HG03558 (cell line): ENCODE measurements around the gene MED12L.

Experiments used
- ATAC-seq: cut with Tn5 transposase; IDR thresholded peaks from one replicate; pipeline ENCODE4 v1.9.1; 2021; ENCODE audit warnings: moderate number of reproducible peaks; ENCODE audit not compliant: unreplicated experiment; ENCODE audit errors: extremely low read depth

Gene MED12L

DNA sequence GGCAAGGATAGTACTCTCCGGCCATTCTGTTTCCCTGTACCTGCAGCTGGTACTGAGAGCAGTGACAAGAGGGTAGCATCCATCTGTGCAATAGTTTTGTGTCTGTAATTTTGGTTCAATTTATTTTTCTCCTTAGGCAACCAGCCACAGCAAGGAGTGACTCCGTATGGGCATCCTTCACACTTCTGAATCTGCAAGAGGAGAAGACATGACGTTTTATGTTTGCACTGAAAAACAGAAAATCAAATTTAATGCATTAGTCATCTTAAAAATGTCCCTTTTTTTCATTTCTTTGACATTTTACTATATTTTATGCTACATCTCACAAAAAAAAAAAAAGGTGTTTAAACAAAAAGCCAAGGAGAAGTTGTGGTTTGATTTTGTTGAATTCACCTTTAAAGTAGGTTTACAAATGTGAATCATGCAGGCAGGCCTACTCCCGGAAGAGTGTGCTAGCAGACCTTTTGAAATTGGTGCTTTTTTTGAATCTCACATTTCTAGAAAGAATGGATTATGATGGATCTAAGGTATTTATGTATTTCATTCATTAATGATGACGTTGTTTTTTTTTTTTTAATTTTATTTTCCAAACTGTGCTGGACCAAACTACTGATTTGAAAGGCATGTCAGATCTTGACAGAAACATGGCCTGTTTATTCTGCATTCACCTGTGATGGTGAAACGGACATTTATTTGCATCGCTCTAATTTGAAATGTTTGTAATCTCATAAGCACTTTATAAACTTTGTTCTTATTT, 347.3 kb downstream of the MED12L start:
- ATAC-seq: no peak

DNA sequence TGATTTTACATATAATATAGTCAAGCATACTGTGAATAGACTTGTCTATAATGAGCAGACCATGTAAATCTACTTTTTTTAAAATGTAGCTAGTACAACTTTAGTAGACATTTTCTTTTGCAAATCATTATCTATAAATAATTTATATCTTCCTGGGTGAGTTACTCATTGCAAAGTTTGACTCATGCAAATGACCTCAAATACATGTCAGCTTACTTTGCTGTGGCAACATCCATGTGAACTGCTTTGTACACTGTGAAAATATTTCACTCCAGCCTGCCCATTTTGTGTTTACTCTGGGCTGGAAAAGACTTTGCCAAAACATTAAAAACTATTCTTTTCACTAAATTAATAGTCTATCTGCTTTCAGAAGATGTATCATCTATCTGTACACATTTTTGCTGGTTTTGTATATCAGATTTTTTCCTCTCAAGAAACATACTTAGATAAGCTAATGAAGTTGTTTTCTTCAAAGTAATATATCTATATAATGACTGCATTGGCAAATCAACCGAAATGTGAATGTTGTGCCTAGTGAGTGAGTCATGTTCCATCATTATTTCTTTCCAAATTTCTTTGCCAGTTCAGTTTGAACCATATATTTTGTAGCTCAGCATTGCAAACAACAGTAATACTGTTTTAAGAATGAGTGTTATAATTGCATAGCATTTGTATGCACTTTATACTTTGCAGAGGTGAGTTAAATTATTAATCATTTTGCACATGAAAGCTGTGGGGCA, 348.9 kb downstream of the MED12L start:
- no peak for ATAC-seq

DNA sequence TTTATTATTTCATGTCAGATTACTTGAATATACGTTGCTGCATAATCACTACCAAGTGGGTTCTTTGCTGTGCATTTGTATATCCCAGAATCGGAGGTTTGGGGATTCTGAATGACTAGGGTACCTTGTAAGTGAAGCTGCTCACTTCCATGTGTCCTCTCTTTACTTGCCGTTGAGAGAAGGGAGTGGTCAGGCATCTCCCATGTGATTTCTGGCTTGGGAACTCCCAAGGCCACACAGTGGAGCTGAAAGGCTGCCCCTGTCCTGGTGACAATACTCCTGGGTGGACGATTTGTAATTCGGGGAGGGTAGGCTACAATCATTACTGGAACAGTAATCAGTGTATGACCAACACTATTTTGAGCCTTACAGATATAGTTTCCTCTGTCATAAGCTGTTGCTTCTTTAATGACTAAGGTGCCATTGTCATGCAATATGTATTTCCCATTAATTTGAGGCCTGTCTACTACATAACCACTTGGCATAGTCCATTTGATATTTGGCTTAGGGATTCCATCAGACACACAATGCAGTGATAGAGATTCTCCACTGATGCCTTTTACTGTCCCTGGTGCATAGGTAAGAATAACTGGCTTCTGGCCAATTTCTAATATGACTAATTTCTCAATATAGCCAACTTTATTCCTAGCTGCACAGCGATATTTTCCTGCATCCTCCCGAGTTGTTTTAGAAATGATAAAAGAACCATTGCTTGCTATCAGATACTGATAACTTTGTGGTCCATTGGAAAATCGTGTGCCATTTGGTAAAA, 351.4 kb downstream of the MED12L start:
- no peak for ATAC-seq

DNA sequence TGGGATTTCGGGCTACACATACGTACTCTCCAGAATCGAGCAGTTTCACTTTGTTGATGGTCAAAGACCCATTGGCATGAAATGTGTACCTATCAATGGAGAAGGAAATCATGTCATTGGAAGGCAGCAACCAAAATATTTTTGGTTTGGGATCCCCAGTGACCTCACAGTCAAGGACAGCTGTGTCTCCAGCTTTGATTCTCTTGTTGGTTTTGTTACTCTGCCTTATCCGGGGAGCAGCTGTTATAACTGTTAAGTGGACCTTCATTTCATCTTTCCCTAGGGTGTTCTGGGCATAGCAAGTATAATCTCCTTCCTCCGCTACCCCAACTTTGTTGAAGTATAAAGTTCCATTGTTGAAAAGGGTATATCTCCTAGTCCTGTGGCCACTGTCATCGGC, 352.4 kb downstream of the MED12L start:
- no peak for ATAC-seq

DNA sequence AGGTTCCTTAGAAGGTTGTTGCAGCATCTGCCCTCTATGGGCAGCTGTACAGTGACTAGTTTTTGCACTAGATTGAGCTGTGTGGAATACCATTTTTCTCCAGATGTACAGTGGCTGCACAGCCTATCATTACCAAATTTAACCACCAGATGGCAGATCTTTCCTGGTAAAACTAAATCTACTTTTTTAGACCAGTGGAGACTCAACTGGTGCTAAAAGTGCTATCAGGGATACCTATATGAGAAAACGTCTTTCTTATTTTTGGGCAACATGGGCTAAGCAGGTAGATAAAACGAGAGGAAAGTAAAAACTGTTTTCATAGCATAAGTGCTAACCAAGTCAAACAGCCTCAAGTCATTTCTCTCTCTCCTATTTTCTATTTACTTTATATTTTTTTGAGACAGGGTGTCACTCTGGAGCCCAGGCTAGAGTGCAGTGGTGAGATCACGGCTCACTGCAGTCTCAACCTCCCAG, 354.2 kb downstream of the MED12L start:
- ATAC-seq: peak; percentile 67

DNA sequence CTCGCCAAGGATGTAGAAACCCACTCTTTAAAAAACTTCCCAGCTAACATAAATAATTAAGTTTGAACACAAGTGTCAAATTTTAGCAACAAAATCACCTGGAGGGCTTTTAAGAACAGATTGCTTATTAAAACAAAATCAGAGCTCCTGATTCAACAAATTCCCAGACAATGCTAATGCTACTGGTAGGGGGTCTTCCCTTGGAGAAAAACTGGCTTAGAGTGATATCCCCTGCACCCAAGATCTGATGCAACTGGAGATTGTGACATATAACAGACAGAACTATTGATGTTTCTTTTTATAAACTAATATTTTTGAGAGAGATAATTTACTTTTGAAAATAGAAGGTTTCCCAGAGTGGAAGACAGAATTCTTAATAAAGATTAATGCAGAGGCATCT, 355.5 kb downstream of the MED12L start:
- no peak for ATAC-seq

DNA sequence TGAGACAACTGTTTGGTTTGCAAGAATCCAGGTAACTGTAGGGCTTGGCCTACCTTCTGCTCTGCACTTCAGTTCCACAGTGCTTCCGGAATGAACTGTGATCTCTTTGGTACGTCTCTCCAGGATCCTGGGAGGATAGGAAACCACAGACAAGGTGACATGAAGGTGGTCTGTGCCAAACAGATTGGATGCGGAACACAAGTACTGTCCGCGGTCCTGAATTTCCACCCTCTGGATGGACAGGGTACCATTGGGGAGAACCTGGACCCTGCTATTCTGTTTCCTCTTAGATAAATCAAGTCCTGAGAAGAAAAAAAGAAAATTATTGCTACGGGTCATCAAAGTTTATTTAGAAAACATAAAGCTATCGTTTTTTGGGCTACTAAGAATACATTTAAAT, 358.1 kb downstream of the MED12L start:
- ATAC-seq: no peak

DNA sequence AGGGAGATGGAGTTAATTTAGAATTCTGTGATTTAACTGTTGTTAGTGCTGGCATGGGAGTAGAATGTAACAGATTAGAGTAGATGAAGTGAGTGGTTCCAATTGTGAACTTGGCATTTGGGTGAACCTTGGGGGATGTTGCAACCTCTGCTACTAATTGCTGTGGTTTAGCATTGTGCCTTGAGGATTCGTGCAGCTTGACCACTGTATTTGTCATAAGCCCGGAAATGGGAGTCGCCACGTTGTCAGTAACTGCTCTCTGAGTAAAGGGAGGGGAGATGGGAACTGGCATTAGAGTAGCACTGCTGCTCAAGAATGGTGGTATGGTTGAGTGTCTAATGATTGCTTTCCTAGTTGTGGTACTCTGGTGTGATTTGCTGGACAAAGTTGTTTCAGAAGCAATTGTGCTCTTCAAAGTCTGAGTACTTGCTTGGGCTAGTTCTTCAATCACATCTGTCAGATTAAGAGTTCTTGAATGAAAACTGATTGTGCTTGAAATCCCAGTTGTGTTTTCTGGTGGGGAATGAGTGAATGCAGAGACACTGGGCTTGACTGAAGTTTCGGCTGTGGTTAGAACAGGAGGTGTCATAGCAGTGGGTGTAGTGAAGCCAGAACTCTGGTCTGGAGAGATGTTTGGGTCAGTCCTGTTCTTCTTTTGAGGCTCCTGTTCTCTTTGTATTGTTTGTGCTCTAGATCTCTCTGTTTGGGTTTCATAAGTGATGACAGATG, 360.0 kb downstream of the MED12L start:
- no peak for ATAC-seq

DNA sequence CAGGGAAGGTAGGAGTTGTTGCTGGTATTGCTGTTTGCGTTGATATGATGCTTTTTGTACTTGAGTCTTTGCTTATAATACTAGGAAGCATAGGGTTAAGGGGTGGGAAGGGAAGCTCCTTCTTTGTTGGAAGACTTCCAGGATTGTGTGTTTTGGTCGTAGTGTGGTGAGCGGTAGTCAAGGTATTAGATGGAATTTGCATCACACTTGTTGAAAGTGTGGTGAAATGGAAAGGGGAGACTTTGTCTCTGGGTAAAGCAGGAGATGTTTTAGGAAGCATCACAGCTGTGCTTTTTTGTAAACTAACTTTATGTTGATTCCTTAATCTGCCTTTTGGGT, 360.5 kb downstream of the MED12L start:
- no peak for ATAC-seq

DNA sequence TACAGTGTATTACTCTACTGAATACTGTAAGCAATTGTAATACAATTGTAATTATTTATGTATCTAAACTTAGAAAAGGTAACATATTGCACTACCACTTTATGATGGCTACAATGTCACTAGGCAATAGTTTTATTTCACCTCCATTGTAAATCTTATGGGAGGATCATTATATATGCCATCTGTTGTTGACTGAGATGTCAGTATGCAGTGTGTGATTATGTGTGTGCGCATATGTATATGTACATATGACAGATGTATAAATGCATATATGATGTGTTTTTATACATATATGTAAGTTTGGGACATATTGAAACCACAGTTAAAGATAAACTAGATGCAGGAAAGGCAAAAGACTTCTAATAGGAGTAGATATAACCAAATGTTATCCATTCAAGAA, 366.9 kb downstream of the MED12L start:
- ATAC-seq: no peak

DNA sequence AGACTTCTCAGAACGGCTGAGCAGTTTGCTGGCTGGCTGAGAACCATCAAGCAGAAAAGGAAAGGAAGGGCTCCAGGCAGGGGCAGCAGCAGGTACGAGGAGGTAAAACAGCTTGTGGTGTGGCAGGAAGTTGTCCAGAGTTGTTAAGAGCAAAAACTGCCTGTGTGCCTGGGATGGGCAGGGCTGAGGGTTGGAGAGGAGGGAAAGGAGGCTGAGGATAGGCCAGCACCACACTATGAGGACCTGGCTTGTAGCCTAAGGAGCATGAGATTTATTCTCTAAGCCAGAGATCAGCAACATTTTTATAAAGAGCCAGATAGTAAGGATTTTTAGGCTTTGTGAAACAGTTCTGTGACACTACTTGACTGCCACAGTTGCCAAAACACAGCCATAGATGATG, 367.4 kb downstream of the MED12L start:
- no peak for ATAC-seq

DNA sequence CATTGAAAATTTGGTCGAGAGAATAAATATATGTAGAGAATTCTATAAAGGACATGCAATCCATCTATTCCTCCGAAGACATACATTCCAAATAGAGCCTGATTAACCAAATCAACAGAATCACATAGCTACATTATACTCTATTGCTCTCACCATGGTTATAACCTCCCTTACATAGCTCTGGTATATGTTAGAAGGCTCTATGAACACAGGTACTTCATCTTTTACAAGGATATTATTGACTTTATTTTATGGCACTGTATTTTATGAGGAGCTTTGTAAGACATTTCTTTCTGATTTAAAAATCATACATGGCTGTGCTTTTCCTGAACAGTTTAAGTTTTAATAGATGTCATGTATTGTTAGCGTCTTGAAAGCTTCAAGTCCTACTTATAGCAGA, 370.6 kb downstream of the MED12L start:
- ATAC-seq: no peak

DNA sequence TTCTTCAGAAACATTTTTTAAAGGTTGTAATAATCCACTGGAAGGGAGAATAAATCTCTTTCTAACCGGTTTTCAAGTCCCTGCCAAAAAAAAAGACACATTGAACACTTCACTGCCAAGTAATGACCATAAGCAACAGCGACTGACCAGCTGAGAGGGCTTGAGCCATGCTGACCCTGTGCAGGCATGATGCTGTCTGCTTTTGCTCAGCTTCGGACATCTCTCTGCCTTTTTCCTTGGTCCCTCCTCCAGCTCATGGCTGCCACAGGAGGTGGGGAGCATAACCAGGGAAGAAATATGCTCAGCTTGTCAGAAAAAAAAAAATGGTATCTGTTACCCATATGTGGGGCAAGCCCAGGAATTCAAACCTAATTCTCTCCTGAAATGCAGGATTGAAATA, 373.9 kb downstream of the MED12L start:
- ATAC-seq: no peak

DNA sequence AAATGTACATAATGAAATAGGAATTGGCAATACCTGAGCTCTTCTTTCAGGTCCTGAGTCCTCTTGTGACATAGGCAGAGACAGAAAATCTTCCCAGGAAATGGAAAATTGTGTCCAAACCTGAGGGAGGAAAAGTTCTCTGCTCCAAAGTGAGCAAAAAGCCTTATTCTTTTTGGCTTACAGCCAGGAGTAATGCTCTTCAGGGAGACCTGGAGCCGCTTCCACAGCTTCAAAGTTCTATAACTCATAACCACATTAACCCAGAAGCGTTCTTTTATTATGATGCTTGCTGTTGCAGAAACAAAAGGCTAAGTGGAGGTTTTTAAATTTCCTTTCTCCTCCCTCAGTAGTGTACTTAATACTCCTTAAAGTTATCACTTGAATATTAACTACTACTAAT, 374.8 kb downstream of the MED12L start:
- ATAC-seq: no peak

DNA sequence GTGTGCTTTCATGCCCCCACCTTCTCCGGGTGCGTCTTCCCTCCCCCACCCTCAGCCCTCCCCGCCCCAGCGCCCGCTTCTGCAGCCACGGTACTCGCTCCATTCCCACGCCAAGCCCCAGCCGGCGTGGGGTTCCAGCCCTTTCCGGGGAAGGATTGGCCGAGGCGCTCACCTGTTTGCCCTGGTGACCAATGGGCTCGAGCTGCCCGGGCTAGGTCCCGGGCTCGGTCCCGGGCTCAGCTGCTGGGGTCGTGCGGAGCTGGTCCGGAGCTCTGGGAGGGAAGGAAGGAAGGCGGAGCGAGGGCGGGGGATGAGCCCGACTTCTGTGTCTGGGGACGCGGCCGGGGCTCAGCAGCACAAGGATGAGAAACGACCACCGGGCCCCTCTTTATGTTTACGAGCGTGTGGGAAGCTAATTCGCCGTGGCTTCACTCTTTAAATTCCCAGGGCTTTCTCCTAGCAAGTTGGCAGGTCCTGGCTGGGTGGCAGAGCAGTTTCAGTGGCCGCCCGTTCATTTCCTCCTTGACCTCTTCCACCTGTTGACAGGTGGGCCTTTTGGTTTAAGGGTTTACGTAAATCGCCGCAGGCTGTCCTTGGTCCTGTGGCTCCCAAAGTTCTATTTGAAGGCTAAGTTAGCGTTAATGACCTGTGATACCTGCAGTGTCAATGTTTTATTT, 375.4 kb downstream of the MED12L start, which contains the start of gene IGSF10:
Gene IGSF10 (minus strand): TSS at position 288 of the 677 bp plus-strand sequence. CDS start 2,352 bp downstream, outside the sequence.
- ATAC-seq: no peak

DNA sequence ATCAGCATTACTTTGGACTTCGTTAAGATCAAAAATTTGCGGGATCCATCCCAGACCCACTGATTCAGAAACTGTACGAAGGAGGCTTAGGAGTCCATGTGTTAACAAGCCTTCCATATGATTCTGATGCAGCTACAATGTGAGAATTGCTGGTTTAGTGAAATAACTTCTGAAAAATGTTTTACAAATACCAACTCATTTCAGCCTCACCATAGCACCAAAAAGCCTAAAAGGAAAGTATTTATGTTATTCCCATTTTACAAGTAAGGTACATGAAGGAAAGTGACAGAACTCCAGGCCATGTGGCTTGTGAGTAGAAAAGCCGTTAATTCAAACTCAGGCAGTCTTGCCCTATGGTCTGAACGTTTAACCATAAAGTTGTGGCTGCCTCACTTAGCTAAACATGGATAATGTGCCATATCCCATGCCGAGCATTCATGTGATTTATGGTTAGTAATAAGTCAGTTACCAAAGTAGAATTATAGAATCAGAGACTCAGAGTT, 376.9 kb downstream of the MED12L start:
- ATAC-seq: no peak

DNA sequence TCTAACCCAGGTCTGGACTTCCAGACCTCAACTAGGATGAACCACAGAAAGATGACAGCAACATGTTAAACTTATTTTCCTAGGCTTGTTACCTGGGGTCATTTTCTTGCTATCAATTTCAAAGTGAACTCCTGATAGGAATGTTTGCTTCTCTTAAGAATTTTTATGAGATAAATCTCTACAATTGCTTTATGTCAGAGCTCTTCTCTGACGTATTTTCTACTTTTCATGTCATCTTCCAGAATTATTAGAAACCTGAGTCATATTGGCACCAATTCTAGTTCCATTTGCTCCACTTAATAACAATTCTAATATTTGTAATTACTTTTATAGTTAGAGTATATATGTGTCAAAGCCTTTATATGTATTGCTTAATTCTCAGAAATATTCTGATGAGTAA, 377.5 kb downstream of the MED12L start:
- no peak for ATAC-seq

DNA sequence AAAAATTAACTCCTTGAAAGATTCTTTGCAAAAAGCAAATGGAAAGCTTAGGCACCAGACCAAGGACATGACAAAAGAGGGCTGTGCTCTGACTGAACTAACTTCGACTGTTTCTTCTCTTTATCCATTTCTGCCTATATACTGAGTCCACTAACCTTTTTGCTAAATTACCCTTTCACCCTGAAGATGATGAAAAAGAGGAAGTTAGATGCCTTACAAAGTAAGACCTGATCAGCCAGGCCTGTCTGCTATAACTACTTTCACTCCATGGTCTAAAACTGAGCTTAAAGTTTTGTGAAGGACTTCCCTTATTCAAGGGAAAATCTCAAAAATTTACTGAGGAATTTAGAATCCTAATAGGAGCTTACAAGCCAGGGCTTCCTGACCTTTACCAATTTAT, 381.6 kb downstream of the MED12L start:
- ATAC-seq: no peak

DNA sequence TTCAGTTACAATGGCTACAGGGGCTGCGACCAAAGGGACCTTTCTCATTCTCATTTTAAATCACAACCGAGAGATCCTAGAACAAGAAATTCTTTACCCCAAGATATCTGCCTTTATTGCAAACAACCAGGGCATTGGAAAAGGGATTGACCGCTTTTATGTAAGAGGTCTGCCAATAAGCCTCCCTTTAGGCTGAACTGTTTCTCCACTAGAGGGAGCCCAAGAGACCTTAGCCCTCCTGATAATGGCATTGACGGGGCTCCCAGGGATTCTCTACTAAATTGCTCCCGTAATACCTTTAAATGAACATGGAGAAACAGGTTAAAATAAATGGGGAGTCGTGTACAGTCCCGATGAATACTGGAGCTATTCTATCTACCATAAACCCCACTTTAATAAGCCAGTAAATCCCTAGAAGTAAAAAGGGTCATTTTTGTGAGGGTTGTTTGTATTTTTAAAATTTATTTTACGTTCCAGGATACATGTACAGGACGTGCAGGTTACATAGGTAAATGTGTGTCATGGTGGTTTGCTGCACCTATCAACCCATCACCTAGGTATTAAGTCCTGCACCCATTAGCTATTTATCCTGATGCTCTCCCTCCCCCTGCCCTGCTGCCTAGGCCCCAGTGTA, 382.9 kb downstream of the MED12L start:
- ATAC-seq: no peak
